Neuronal stem cell (in vitro differentiated cells): ENCODE measurements around the gene CNTNAP5. TPM values are rescaled to one million over a fixed set of nuclear protein-coding genes. Genes with fewer than 3 reads are reported as not detected.

Experiments
- DNase-seq: peaks from one replicate; pipeline ENCODE4 v3.0.0-alpha.2; 2013; ENCODE audit warnings: low spot score
- H2AFZ ChIP-seq: one replicate; pipeline ENCODE4 v1.6.1; 2013; ENCODE audit warnings: mild to moderate bottlenecking, low read length, inconsistent platforms
- H2AK5ac ChIP-seq: 2 replicates; pipeline ENCODE4 v1.6.1; 2013; ENCODE audit warnings: low read depth, mild to moderate bottlenecking, inconsistent platforms, low read length, moderate library complexity, mixed read lengths
- H2BK120ac ChIP-seq: 2 replicates; pipeline ENCODE4 v1.6.1; 2013; ENCODE audit warnings: low read depth, mild to moderate bottlenecking, inconsistent platforms, low read length, moderate library complexity, mixed read lengths
- H2BK12ac ChIP-seq: one replicate; pipeline ENCODE4 v1.6.1; 2013; ENCODE audit warnings: low read length, inconsistent platforms
- H2BK15ac ChIP-seq: 2 replicates; pipeline ENCODE4 v1.6.1; 2013; ENCODE audit warnings: mild to moderate bottlenecking, low read length, inconsistent platforms, mixed read lengths
- H2BK5ac ChIP-seq: one replicate; pipeline ENCODE4 v1.6.1; 2013; ENCODE audit warnings: inconsistent platforms, mild to moderate bottlenecking, low read length, moderate library complexity
- H3K14ac ChIP-seq: one replicate; pipeline ENCODE4 v1.6.1; 2013; ENCODE audit warnings: low read length, inconsistent platforms
- H3K18ac ChIP-seq: 2 replicates; pipeline ENCODE4 v1.6.1; 2013; ENCODE audit warnings: low read length, inconsistent platforms
- H3K23ac ChIP-seq: 2 replicates; pipeline ENCODE4 v1.6.1; 2013; ENCODE audit warnings: low read depth, mild to moderate bottlenecking, mixed read lengths, low read length, inconsistent platforms; ENCODE audit not compliant: poor library complexity
- H3K27ac ChIP-seq: replicated peaks from 3 replicates; pipeline ENCODE4 v1.5.1; 2013; ENCODE audit warnings: low read length, inconsistent platforms
- H3K27me3 ChIP-seq, 3 experiments: 2 replicates each; pipeline ENCODE4 v1.6.1; 2013; ENCODE audit warnings: low read length in 3 of 3, mild to moderate bottlenecking in 2 of 3, inconsistent platforms in 1 of 3, low read depth in 1 of 3, mixed read lengths in 1 of 3, moderate library complexity in 1 of 3; ENCODE audit not compliant: control insufficient read depth in 3 of 3, insufficient read depth in 3 of 3
- H3K36me3 ChIP-seq, 2 donors: replicated peaks in 1 of 2; 2 replicates each; pipeline ENCODE4 v1.6.1; 2013; ENCODE audit warnings: low read length in 2 of 2; ENCODE audit not compliant: control insufficient read depth in 2 of 2, insufficient read depth in 2 of 2
- H3K4ac ChIP-seq: 2 replicates; pipeline ENCODE4 v1.6.1; 2013; ENCODE audit warnings: inconsistent platforms, mild to moderate bottlenecking, low read length, moderate library complexity
- H3K4me1 ChIP-seq, 2 donors: 1 replicate in 1 of 2; 2 replicates in 1 of 2; pipeline ENCODE4 v1.6.1; 2013; ENCODE audit warnings: low read length in 2 of 2, low read depth in 1 of 2; ENCODE audit not compliant: control insufficient read depth in 2 of 2, insufficient read depth in 1 of 2
- H3K4me2 ChIP-seq: one replicate; pipeline ENCODE4 v1.6.1; 2013; ENCODE audit warnings: mild to moderate bottlenecking, low read length, inconsistent platforms; ENCODE audit not compliant: insufficient read depth, poor library complexity, severe bottlenecking
- H3K4me3 ChIP-seq, 2 donors: 2 replicates each; pipeline ENCODE4 v1.5.1; 2013; ENCODE audit warnings: low read length in 2 of 2, mild to moderate bottlenecking in 2 of 2, inconsistent platforms in 1 of 2, moderate library complexity in 1 of 2
- H3K79me1 ChIP-seq: one replicate; pipeline ENCODE4 v1.6.1; 2013; ENCODE audit warnings: low read depth, mild to moderate bottlenecking, inconsistent platforms, low read length, moderate library complexity
- H3K9ac ChIP-seq: one replicate; pipeline ENCODE4 v1.6.1; 2013; ENCODE audit warnings: mild to moderate bottlenecking, low read depth, low read length, inconsistent platforms; ENCODE audit not compliant: poor library complexity
- H3K9me3 ChIP-seq, 2 donors: replicated peaks in 1 of 2; 2 replicates each; pipeline versions ENCODE3 to v1.6.1; 2013; ENCODE audit warnings: low read length in 2 of 2, mild to moderate bottlenecking in 2 of 2, inconsistent platforms in 1 of 2, low read depth in 1 of 2, mixed read lengths in 1 of 2, moderate library complexity in 1 of 2; ENCODE audit not compliant: control insufficient read depth in 2 of 2, insufficient read depth in 1 of 2
- H4K8ac ChIP-seq: one replicate; pipeline ENCODE4 v1.6.1; 2013; ENCODE audit warnings: low read depth, mild to moderate bottlenecking, inconsistent platforms, low read length, moderate library complexity
- H4K91ac ChIP-seq: one replicate; pipeline ENCODE4 v1.6.1; 2013; ENCODE audit warnings: low read length, low read depth, mild to moderate bottlenecking, inconsistent platforms; ENCODE audit not compliant: poor library complexity
- WGBS, 2 donors: extraction: QIAGEN DNeasy Blood & Tissue Kit; methylation state at CpG; one replicate each; pipeline ENCODE4 v1.1.7; 2013; ENCODE audit warnings: missing lambda C conversion rate in 2 of 2, mixed read lengths in 1 of 2; ENCODE audit not compliant: insufficient read length in 2 of 2, insufficient replicate concordance in 1 of 2; ENCODE audit errors: extremely low coverage in 2 of 2; 5-methylcytosine and 5-hydroxymethylcytosine counted together
- polyA plus RNA-seq, 2 experiments: library from polyadenylated mRNA; stranded (reverse); fragments of 200-250 nt; gene quantifications; one replicate each; pipeline ENCODE4 v1.2.3, GENCODE V29; 2013

Gene CNTNAP5
- polyA plus RNA-seq (2013, experiment 1 of 2), result 0.01 TPM
- polyA plus RNA-seq (2013, experiment 2 of 2), result not detected

- no peak within 1 kb of the TSS for H2BK15ac ChIP-seq
- DNase-seq, result peak; percentile 87
These were observed at the start of gene CNTNAP5 for GRCh38 chr2:124025171-124025580. Gene CNTNAP5 (plus strand): TSS chr2:124025287. CDS start chr2:124025651, 364 bp downstream.

GRCh38 chr2:123976054-123976648, 48.9 kb upstream of the CNTNAP5 start:
- Histone ChIP-seq H3K4ac (no peak overlapping the region), H2BK5ac (no peak overlapping the region), H3K4me3 (no peak overlapping the region), H3K4me1 (no peaks in the 10 kb centered on the region), H3K18ac (no peak overlapping the region), H4K8ac (no peak overlapping the region), H3K4me2 (no peak overlapping the region), H3K14ac (no peak overlapping the region), H3K27me3 (no peaks in the 10 kb centered on the region), H3K79me1 (no peaks in the 10 kb centered on the region), H2AFZ (no peak overlapping the region), H3K27ac (no peak overlapping the region), H3K9ac (no peak overlapping the region), H3K23ac (no peak overlapping the region), H4K91ac (no peak overlapping the region), H3K36me3 (no peaks in the 10 kb centered on the region), H2BK15ac (no peak overlapping the region), H3K9me3 (peaks cover 0 to 2% of the 10 kb centered on the region in 2 donors), H2BK12ac (no peak overlapping the region), H2BK120ac (no peak overlapping the region), H2AK5ac (no peak overlapping the region)
- no CpG with 5 or more reads among the region's 4 CpGs for WGBS, 2 donors
- DNase-seq, result no peak

More at GRCh38 chr2:124025171-124025580, at the start of gene CNTNAP5:
- H3K27ac ChIP-seq, result no peak within 1 kb of the TSS
- H3K4me2 ChIP-seq, result peak within 1 kb of the TSS; percentile 76
- no peak within 1 kb of the TSS for H4K91ac ChIP-seq
- no peak within 1 kb of the TSS for H3K14ac ChIP-seq
- H2BK120ac ChIP-seq, result no peak within 1 kb of the TSS
- no peak within 1 kb of the TSS for H4K8ac ChIP-seq
- H3K9me3 ChIP-seq, result no peaks in the 10 kb centered on the region
- no peak within 1 kb of the TSS for H2BK5ac ChIP-seq
- H3K79me1 ChIP-seq, result no peaks in the 10 kb centered on the region
- peaks cover 0 to 10% of the 10 kb centered on the region in 2 donors for H3K4me1 ChIP-seq
- no peak within 1 kb of the TSS for H2AK5ac ChIP-seq
- no peak within 1 kb of the TSS for H2BK12ac ChIP-seq
- no peak within 1 kb of the TSS for H3K23ac ChIP-seq
- peak within 1 kb of the TSS in 1 of 2 donors; percentile 77 for H3K4me3 ChIP-seq
- peaks cover 0 to 28% (median 27%) of the 10 kb centered on the region in 3 experiments for H3K27me3 ChIP-seq
- H3K4ac ChIP-seq, result no peak within 1 kb of the TSS
- H3K18ac ChIP-seq, result peak within 1 kb of the TSS; percentile 25
- peak within 1 kb of the TSS; percentile 38 for H3K9ac ChIP-seq
- no peaks in the 10 kb centered on the region for H3K36me3 ChIP-seq
- WGBS, 2 donors, result no CpG with 5 or more reads among the region's 37 CpGs
- no peak within 1 kb of the TSS for H2AFZ ChIP-seq

- Histone ChIP-seq H4K91ac (no peak overlapping the region), H3K18ac (no peak overlapping the region), H3K4me2 (no peak overlapping the region), H3K27ac (no peak overlapping the region), H3K4me1 (no peaks in the 10 kb centered on the region), H3K4me3 (no peak overlapping the region), H3K36me3 (no peaks in the 10 kb centered on the region), H3K4ac (no peak overlapping the region), H4K8ac (no peak overlapping the region), H3K9me3 (no peaks in the 10 kb centered on the region), H3K23ac (no peak overlapping the region), H2BK5ac (no peak overlapping the region), H2AFZ (no peak overlapping the region), H3K14ac (no peak overlapping the region), H2BK12ac (no peak overlapping the region), H2BK15ac (no peak overlapping the region), H2BK120ac (no peak overlapping the region), H3K9ac (no peak overlapping the region), H3K79me1 (no peaks in the 10 kb centered on the region), H2AK5ac (no peak overlapping the region), H3K27me3 (no peaks in the 10 kb centered on the region)
- peak; percentile 23 for DNase-seq
- WGBS, 2 donors, result no CpG with 5 or more reads among the region's 8 CpGs
These were observed 31.3 kb upstream of the CNTNAP5 start for GRCh38 chr2:123993728-123994323.

GRCh38 chr2:123999681-124000080, 25.4 kb upstream of the CNTNAP5 start:
- H4K91ac ChIP-seq, result no peak overlapping the region
- no peak overlapping the region for H3K18ac ChIP-seq
- no peaks in the 10 kb centered on the region for H3K27me3 ChIP-seq
- H3K9me3 ChIP-seq, result no peaks in the 10 kb centered on the region
- no peak overlapping the region for H3K9ac ChIP-seq
- no peak overlapping the region for H2AFZ ChIP-seq
- no peak overlapping the region for H3K4ac ChIP-seq
- no peaks in the 10 kb centered on the region for H3K4me1 ChIP-seq
- no peak overlapping the region for H2BK15ac ChIP-seq
- no peak overlapping the region for H3K23ac ChIP-seq
- H2BK120ac ChIP-seq, result no peak overlapping the region
- no CpG with 5 or more reads among the region's 2 CpGs for WGBS, 2 donors
- no peak overlapping the region for H3K27ac ChIP-seq
- H3K79me1 ChIP-seq, result no peaks in the 10 kb centered on the region
- no peak overlapping the region for H2BK12ac ChIP-seq
- H3K14ac ChIP-seq, result no peak overlapping the region
- DNase-seq, result no peak
- no peak overlapping the region for H2AK5ac ChIP-seq
- no peak overlapping the region for H3K4me3 ChIP-seq
- no peak overlapping the region for H2BK5ac ChIP-seq
- no peak overlapping the region for H3K4me2 ChIP-seq
- no peak overlapping the region for H4K8ac ChIP-seq
- no peaks in the 10 kb centered on the region for H3K36me3 ChIP-seq
